IPS-15b (cell line): ENCODE results near the gene PLPPR3.
A peak's percentile ranks its signal among the peaks of the same experiment; 100 is the strongest.

Experiments used
- H3K27me3 ChIP-seq: one replicate; pipeline ENCODE4 v1.6.1; 2013; ENCODE audit warnings: low read length; ENCODE audit not compliant: control insufficient read depth, insufficient read depth
- H3K36me3 ChIP-seq: one replicate; pipeline ENCODE4 v1.6.1; 2013; ENCODE audit warnings: low read length; ENCODE audit not compliant: control insufficient read depth, insufficient read depth
- H3K4me1 ChIP-seq: one replicate; pipeline ENCODE4 v1.6.1; 2013; ENCODE audit warnings: mild to moderate bottlenecking, low read length; ENCODE audit not compliant: control insufficient read depth, insufficient read depth
- H3K4me3 ChIP-seq: one replicate; pipeline ENCODE4 v1.5.1; 2013; ENCODE audit warnings: low read depth, low read length
- H3K9ac ChIP-seq: one replicate; pipeline ENCODE4 v1.6.1; 2013; ENCODE audit warnings: low read depth, mild to moderate bottlenecking, low read length
- H3K9me3 ChIP-seq: one replicate; pipeline ENCODE4 v1.6.1; 2013; ENCODE audit warnings: mild to moderate bottlenecking, low read length; ENCODE audit not compliant: control insufficient read depth, insufficient read depth

Gene PLPPR3, protein sequence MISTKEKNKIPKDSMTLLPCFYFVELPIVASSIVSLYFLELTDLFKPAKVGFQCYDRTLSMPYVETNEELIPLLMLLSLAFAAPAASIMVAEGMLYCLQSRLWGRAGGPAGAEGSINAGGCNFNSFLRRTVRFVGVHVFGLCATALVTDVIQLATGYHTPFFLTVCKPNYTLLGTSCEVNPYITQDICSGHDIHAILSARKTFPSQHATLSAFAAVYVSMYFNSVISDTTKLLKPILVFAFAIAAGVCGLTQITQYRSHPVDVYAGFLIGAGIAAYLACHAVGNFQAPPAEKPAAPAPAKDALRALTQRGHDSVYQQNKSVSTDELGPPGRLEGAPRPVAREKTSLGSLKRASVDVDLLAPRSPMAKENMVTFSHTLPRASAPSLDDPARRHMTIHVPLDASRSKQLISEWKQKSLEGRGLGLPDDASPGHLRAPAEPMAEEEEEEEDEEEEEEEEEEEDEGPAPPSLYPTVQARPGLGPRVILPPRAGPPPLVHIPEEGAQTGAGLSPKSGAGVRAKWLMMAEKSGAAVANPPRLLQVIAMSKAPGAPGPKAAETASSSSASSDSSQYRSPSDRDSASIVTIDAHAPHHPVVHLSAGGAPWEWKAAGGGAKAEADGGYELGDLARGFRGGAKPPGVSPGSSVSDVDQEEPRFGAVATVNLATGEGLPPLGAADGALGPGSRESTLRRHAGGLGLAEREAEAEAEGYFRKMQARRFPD

DNA sequence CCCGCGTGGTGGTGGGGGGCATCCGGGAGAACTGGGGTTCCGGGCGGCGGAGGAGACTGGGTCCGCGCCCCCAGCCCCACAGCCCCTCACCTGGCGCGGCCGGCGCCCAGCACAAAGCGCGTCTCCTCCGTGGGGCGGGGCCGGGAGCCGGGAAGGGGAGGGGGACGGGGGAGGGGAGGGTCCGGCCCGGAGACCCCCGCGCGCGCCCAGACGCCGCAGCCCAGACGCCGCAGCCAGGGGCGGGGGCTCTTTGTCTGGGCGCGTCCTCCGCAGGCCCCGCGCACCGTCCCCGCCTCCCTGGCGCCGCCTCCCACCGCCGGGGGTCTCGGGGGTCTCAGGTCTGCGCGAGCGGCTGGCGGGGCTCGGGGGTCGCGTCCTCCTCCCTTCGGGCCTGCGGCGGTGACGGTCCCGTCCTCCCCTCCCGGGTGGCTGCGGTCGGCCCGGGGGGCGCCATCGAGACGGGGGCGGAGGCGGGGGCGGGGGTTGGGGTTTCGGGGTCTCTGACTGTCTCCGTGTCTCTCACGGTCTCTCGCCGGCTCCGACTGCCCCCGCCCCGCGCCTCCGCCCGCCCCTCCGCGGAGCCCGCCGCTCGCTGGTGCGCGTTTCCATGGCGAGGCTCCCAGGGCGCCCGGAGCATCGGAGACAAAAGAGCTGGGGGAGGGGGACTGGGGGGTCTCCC, at the start of gene PLPPR3:
Gene PLPPR3, minus strand, starts transcription at position 131 of the 679 bp plus-strand sequence. CDS start 396 bp downstream, outside the sequence.
- Histone ChIP-seq H3K4me3 (peak within 1 kb of the TSS; percentile 45), H3K9ac (no peak within 1 kb of the TSS), H3K27me3 (no peaks in the 10 kb centered on the region), H3K4me1 (no peaks in the 10 kb centered on the region), H3K9me3 (no peaks in the 10 kb centered on the region), H3K36me3 (no peaks in the 10 kb centered on the region)

DNA sequence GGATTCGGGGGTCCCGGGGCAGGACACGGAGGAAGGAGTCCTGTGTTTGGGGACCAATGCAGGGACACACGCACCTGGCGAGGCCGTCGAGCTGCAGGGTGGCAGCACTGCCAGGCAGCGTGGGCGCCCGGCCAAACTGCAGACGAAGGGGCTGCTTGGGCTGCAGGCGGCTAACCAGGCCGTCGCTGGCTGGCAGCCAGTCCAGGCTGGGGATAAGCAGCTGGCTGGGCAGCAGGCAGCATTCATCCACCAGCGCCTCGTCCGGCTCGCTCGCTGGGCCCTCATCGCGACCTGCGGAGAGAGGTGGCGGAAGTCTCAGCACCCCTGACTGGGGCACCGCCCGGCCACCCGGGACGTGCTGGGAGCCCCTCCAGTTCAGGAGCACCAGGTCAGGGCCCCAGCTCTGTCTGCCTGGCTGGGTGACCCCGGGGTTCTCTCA, 49.2 kb upstream of the PLPPR3 start:
- peaks cover 36% of the 10 kb centered on the region for H3K36me3 ChIP-seq
- no peak overlapping the region for H3K4me3 ChIP-seq
- H3K9me3 ChIP-seq, result no peaks in the 10 kb centered on the region
- H3K4me1 ChIP-seq, result peaks cover 2% of the 10 kb centered on the region
- H3K27me3 ChIP-seq, result no peaks in the 10 kb centered on the region
- H3K9ac ChIP-seq, result no peak overlapping the region

DNA sequence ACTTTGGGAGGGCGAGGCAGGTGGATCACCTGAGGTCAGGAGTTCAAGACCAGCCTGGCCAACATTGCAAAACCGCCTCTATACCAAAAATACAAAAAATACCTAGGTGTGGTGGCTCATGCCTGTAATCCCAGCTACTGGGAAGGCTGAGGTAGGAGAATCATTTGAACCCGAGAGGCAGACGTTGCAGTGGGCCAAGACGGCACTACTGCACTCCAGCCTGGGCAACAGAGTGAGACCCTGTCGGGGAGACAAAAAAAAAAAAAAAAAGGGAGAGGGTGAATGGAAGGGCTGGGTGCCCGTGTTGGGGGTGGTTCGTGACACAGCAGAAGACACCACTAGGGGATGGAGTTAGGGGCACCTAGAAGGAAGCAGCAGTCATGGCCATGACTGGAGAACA, 48.6 kb upstream of the PLPPR3 start:
- Histone ChIP-seq H3K9me3 (no peaks in the 10 kb centered on the region), H3K4me1 (peaks cover 2% of the 10 kb centered on the region), H3K4me3 (no peak overlapping the region), H3K9ac (no peak overlapping the region), H3K27me3 (no peaks in the 10 kb centered on the region), H3K36me3 (peaks cover 32% of the 10 kb centered on the region)

DNA sequence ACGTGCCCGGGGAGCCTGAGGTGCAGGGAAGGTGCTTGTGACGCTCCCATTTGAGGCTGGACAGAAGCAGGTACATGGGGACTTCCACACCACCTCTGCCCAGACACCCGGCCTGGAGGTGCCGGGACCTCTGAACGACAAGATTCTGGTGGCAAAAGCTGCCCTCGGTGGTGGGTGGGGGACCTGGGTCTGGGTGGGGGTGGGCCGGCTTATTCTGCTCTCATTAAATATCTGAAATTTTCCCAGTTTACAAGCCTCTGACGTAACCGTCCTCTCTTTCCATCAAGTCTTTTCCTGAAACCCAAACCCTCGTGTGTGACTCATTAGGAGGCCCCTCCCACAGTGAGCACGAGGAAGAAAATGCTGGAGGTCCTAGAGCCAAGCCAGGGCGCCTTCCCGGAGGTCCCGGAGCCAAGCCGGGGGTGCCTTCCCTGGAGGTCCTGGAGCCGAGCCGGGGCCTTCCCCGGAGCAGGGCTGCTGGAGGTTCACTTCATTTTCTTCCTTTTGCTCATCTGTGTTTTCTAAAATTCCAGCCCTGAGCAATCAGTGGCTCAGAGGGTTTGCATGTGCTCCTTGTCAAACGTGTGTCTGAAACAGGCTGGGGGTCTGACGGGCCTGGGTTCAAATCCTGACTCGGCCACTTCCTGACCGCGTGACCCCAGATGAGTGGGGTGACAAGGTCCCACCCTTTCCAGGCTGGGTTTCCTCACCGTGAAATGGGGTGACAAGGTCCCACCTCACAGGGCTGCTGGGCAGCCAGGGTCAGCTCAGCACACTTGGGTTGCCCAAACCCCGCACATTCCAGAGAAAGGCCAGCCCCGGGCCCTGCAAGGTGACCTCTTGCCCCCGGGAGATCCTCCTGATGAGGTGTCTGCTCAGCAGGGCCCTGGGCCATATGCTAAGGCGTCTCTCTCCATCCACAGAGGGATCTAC, 47.8 kb upstream of the PLPPR3 start:
- H3K36me3 ChIP-seq, result peaks cover 29% of the 10 kb centered on the region
- H3K9ac ChIP-seq, result no peak overlapping the region
- H3K27me3 ChIP-seq, result no peaks in the 10 kb centered on the region
- no peaks in the 10 kb centered on the region for H3K9me3 ChIP-seq
- peaks cover 2% of the 10 kb centered on the region for H3K4me1 ChIP-seq
- no peak overlapping the region for H3K4me3 ChIP-seq

DNA sequence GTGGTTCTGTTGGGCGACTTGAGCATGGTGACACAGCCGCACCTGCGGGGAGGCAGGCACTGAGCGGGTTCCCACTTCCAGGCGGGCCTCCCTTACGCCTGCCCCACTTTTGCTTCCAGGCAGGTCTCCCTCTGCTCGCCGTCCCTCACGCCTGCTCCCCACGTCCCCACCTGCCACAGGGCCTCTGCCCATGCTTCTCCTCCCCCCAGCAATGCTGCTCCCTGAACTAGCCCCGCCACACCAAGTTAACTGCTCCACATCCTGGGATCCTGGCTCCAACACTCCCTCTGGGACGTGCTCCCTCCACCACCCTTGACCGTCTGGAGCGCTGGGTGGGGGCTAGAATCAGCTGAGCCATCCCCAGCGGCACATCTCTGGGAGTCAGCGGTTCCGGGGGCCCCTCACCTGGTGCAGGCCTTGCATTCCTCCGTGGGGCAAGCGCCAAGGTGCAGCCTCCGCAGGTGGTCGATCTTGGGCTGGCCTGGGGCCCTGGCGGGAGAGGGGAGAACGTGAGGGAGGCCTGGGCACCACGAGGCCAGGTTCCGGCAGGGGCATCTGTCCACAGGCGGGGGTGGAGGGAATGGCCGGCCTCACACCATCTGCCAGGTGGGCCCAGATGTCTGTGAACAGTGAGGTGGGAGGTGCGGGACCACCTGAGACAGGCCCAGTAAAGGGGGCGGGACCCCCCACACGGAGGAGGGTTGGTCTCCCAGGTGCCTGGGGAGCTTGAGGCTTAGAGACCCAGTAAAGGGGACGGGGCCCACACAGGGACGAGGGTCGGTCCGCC, 46.9 kb upstream of the PLPPR3 start:
- Histone ChIP-seq H3K9ac (no peak overlapping the region), H3K4me3 (no peak overlapping the region), H3K9me3 (no peaks in the 10 kb centered on the region), H3K4me1 (peaks cover 2% of the 10 kb centered on the region), H3K36me3 (peaks cover 24% of the 10 kb centered on the region), H3K27me3 (no peaks in the 10 kb centered on the region)

DNA sequence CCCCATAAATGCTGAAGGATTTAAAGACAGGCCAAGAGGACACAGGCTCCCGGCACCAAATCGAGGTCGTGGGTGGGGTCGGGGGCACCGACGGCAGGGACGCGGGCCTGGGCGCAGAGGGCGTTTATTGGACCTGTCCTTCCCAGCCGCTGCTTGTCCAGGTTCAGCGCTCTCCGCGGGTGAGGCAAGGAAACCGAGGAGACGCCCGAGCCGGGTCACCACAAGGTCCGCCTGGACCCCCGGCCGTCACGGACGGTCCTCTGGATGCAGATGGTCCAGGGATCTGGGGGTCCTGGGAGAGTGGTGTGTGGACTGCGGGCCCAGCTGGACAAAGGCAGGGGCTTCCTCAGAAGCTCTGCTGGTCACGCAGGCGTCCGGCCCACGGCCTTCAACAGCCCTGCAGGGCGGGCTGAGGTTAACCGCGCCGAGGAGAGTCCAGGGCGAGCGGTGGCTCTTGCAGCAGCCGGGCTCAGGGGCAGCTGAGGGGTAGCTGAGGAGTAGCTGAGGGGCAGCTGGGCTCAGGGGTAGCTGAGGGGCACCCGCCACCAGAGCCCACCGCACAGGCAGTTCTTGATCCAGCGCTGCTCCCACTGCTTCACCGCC, 46.2 kb upstream of the PLPPR3 start:
- H3K36me3 ChIP-seq, result peaks cover 21% of the 10 kb centered on the region
- H3K9me3 ChIP-seq, result no peaks in the 10 kb centered on the region
- H3K4me1 ChIP-seq, result peaks cover 2% of the 10 kb centered on the region
- no peak overlapping the region for H3K4me3 ChIP-seq
- H3K9ac ChIP-seq, result no peak overlapping the region
- H3K27me3 ChIP-seq, result no peaks in the 10 kb centered on the region

DNA sequence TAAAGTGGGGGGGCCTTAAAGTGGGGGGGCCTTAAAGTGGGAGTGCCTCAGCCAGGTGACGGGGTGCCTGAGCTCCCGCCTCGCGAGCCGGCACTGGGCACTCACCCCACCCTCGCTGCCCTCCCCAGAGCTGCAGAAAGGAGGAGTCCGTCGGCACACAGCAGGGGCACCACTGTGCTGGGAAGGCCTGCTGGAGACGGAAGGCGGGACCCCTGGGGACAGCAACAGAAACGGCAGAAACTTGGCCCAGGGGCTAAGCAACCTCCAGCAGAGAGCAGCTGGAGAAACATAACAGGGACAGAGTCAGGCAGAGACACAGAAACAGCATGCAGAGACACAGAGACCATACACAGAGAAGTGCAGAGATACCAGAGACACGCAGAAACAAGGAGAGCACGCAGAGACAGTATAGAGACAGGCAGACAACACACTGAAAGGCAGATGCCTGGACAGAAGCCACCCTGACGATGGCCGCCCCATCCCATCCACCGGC, 45.6 kb upstream of the PLPPR3 start:
- H3K9ac ChIP-seq, result no peak overlapping the region
- no peaks in the 10 kb centered on the region for H3K9me3 ChIP-seq
- H3K27me3 ChIP-seq, result no peaks in the 10 kb centered on the region
- peaks cover 21% of the 10 kb centered on the region for H3K36me3 ChIP-seq
- H3K4me3 ChIP-seq, result no peak overlapping the region
- peaks cover 2% of the 10 kb centered on the region for H3K4me1 ChIP-seq

DNA sequence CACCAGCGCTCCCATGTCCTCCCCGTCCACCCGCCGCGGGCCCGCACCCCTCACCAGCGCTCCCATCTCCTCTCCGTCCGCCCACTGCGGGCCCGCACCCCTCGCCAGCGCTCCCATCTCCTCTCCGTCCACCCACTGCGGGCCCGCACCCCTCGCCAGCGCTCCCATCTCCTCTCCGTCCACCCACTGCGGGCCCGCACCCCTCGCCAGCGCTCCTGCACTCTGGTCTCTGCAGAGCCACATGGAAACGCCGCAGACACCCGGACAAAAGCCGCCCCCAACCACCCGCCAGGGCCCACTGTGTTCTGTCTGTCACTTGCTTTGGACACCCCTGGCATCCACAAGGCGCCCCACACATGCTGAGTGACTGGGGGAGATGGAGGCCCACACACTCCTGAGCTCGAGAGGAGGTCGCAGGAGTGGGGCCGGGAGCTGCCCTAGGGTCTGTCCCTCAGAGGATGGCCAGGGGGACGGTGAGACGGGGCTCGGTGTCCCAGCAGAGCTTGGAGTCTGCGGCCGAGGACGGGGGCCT, 45.1 kb upstream of the PLPPR3 start:
- no peaks in the 10 kb centered on the region for H3K4me1 ChIP-seq
- H3K27me3 ChIP-seq, result no peaks in the 10 kb centered on the region
- H3K36me3 ChIP-seq, result peaks cover 21% of the 10 kb centered on the region
- no peak overlapping the region for H3K4me3 ChIP-seq
- no peak overlapping the region for H3K9ac ChIP-seq
- no peaks in the 10 kb centered on the region for H3K9me3 ChIP-seq

DNA sequence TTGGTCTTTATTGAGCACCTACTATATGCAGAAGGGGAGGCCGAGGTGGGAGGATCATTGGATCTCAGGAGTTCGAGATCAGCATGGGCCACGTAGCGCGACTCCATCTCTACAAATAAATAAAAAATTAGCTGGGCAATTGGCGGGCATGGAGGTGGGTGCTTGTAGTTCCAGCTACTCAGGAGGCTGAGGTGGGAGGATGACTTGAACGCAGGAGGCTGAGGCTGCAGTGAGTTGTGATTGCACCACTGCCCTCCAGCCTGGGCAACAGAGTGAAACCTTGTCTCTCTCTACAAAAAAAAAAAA, 41.5 kb upstream of the PLPPR3 start:
- H3K36me3 ChIP-seq, result peaks cover 6% of the 10 kb centered on the region
- H3K9me3 ChIP-seq, result no peaks in the 10 kb centered on the region
- H3K4me1 ChIP-seq, result no peaks in the 10 kb centered on the region
- H3K4me3 ChIP-seq, result peak overlapping the region; percentile 49
- H3K27me3 ChIP-seq, result peaks cover 5% of the 10 kb centered on the region
- H3K9ac ChIP-seq, result no peak overlapping the region

DNA sequence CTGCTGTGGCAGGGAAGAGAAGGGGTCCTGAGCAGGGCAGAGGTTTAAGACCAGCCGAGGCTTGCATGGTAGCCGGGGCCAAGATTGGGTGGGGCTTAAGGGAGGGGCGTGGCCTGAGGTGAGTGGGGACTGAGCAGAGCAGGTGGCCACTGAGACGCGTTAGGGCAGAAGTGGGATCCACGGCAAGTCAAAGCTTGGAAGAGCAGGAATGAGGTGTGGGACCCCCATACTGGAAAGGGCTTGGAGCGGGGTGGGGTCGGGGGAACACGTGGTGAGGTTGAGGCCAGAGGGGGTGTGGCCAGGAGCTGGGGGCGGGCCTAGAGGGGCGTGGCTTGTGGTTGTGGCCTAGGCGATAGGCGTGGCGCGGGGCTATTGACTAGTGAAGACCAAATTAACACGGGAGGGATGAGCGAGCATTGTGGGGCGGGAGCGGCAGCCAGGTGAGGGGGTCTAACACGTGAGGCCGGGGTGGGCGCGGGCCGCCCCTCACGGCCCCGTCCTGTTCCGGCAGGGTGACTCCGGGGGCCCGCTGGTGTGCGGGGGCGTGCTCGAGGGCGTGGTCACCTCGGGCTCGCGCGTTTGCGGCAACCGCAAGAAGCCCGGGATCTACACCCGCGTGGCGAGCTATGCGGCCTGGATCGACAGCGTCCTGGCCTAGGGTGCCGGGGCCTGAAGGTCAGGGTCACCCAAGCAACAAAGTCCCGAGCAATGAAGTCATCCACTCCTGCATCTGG, 41.0 kb upstream of the PLPPR3 start:
- H3K9me3 ChIP-seq, result no peaks in the 10 kb centered on the region
- H3K27me3 ChIP-seq, result peaks cover 5% of the 10 kb centered on the region
- peak overlapping the region; percentile 49 for H3K4me3 ChIP-seq
- peaks cover 1% of the 10 kb centered on the region for H3K36me3 ChIP-seq
- no peaks in the 10 kb centered on the region for H3K4me1 ChIP-seq
- H3K9ac ChIP-seq, result no peak overlapping the region
